ENCODE data around the gene CDH11. TPM values are rescaled to one million over a fixed set of nuclear protein-coding genes. Genes with fewer than 3 reads are reported as not detected.

CDH11 gene
- total and polyA plus RNA-seq, 2 of the 4 experiments (the other 2 are of a cell fraction) = 266 to 601 TPM

GRCh38 chr16:65124596-65124995 lies 2.7 kb upstream of the CDH11 start:
- Histone ChIP-seq H3K4me3 (ENCODE audit: insufficient read depth, low read depth, low read length) (no peak overlapping the region), H2BK20ac (ENCODE audit: low read depth, low read length) (peak overlapping the region; percentile 54; the same call in 1 of the 2 replicates), H2BK15ac (ENCODE audit: low read depth, low read length) (peak overlapping the region; percentile 35; the same call in 1 of the 3 replicates), H3K4me1 (ENCODE audit: control insufficient read depth, insufficient read depth, low read length) (peaks cover 8% of the 10 kb centered on the region), H4K91ac (ENCODE audit: insufficient read depth, low read depth, low read length) (peak overlapping the region; percentile 77; the same call in 1 of the 2 replicates), H3K9me1 (ENCODE audit: insufficient read depth, low read length) (peaks cover 4% of the 10 kb centered on the region; the same call in 1 of the 2 replicates), H4K8ac (ENCODE audit: low read depth in 2 of 2, low read length in 2 of 2) (0 out of 4 replicates have a peak overlapping the region, but pooled peaks have one; percentile 4 to 86), H2BK120ac (ENCODE audit: low read depth, low read length) (no peak overlapping the region), H3K9ac (ENCODE audit: low read depth, low read length) (peak overlapping the region; percentile 91; the same call in 1 of the 2 replicates), H3K9me3 (ENCODE audit: control insufficient read depth, insufficient read depth, low read length) (no peaks in the 10 kb centered on the region), H3K27ac (ENCODE audit: insufficient read depth, low read length) (0 out of 2 replicates have a peak overlapping the region, but pooled peaks have one; percentile 87), H3K79me1 (ENCODE audit: low read depth in 1 of 2, low read length in 2 of 2) (peaks cover 10 to 23% of the 10 kb centered on the region in 2 experiments), H3K27me3 (ENCODE audit: control insufficient read depth, insufficient read depth, low read length) (no peaks in the 10 kb centered on the region), H3K4ac (ENCODE audit: low read depth, low read length) (no peak overlapping the region; the same call in 1 of the 2 replicates), H4K5ac (ENCODE audit: low read depth, low read length) (no peak overlapping the region), H3K56ac (ENCODE audit: extremely low read depth, insufficient read depth, low read length) (0 out of 2 replicates have a peak overlapping the region, but pooled peaks have one; percentile 68), H4K20me1 (ENCODE audit: insufficient read depth, low read length) (0 out of 2 replicates have a peak, but pooled peaks cover 9% of the 10 kb centered on the region), H2AFZ (replicated peaks; ENCODE audit: low read length, poor library complexity) (no peak overlapping the region), H3K18ac (ENCODE audit: low read depth, low read length) (peak overlapping the region; percentile 85; the same call in 1 of the 2 replicates), H2AK9ac (replicated peaks; ENCODE audit: low read depth, low read length, poor library complexity) (no peak overlapping the region), H3K4me2 (ENCODE audit: low read depth, low read length) (peak overlapping the region; percentile 84; the same call in 1 of the 2 replicates), H3K14ac (replicated peaks; ENCODE audit: low read depth, low read length) (0 out of 2 replicates have a peak overlapping the region, but pooled peaks have one; percentile 57), H2BK5ac (ENCODE audit: low read depth, low read length, poor library complexity, severe bottlenecking) (no peak overlapping the region), H3K36me3 (ENCODE audit: control insufficient read depth, insufficient read depth, low read length) (no peaks in the 10 kb centered on the region), H2AK5ac (ENCODE audit: low read depth, low read length) (peak overlapping the region; percentile 3; the same call in 1 of the 2 replicates), H3K23ac (ENCODE audit: low read depth, low read length) (peak overlapping the region; percentile 96; the same call in 1 of the 2 replicates)
- no peak for ATAC-seq (ENCODE audit: low read depth)
- BruUV-seq (replicated peaks) = no TSS peak
- in situ Hi-C loops (cut with MboI; ENCODE audit: low sequenced_read_pairs) (loop anchor here (5.0 to 25.0 kb wide), 4 partner anchors 687 to 1762 kb away; no protein-coding TSS in a partner anchor), dilution Hi-C loops (cut with HindIII; ENCODE audit: low sequenced_read_pairs, unreplicated experiment) (no loop called here), intact Hi-C loops (cut with micrococcal nuclease) (loop anchor here (5.0 to 10.0 kb wide), 9 partner anchors 188 to 1043 kb away; no protein-coding TSS in a partner anchor)
- DNase-seq = no peak
- POLR2A ChIA-PET (ENCODE audit: unreplicated experiment) = no interaction called here
- CTCF ChIA-PET = interaction anchor here (0.6 kb wide), 1 partner anchor 68 kb away, joined by 3 read pairs; no protein-coding TSS in a partner anchor
- no CpG with 5 or more reads among the region's 2 CpGs for WGBS, 2 experiments (ENCODE audit: extremely low coverage in 2 of 2, insufficient read length in 1 of 2)
- TF ChIP-seq FOS (IDR thresholded peaks at IDR 0.05; ENCODE audit: low read depth, low read length) (no peak), USF2 (IDR thresholded peaks at IDR 0.05; ENCODE audit: low read depth, low read length) (no peak), CHD1 (IDR thresholded peaks at IDR 0.05; ENCODE audit: low read depth, low read length) (no peak), BHLHE40 (IDR thresholded peaks at IDR 0.05; ENCODE audit: low read depth, low read length) (no peak), MXI1 (IDR thresholded peaks at IDR 0.05; ENCODE audit: borderline replicate concordance, low read depth, low read length) (no peak), ELK1 (IDR thresholded peaks at IDR 0.05; ENCODE audit: borderline replicate concordance, low read depth, low read length) (no peak), RCOR1 (IDR thresholded peaks at IDR 0.05; ENCODE audit: insufficient replicate concordance, low read length) (no peak), MAFK (IDR thresholded peaks at IDR 0.05; ENCODE audit: low read depth, low read length) (no peak), RFX5 (IDR thresholded peaks at IDR 0.05; ENCODE audit: low read depth, low read length) (no peak), CEBPB (IDR thresholded peaks at IDR 0.05; ENCODE audit: low read depth, low read length) (no peak), POLR2A (IDR thresholded peaks at IDR 0.05; ENCODE audit: low read depth, low read length) (no peak), MAZ (IDR thresholded peaks at IDR 0.05; ENCODE audit: borderline replicate concordance, low read depth, low read length) (no peak), NFE2L2 (IDR thresholded peaks at IDR 0.05; ENCODE audit: low read depth, low read length) (no peak), RAD21 (IDR thresholded peaks at IDR 0.05; ENCODE audit: low read length) (no peak)
- TF ChIP-seq, protein P1, sequence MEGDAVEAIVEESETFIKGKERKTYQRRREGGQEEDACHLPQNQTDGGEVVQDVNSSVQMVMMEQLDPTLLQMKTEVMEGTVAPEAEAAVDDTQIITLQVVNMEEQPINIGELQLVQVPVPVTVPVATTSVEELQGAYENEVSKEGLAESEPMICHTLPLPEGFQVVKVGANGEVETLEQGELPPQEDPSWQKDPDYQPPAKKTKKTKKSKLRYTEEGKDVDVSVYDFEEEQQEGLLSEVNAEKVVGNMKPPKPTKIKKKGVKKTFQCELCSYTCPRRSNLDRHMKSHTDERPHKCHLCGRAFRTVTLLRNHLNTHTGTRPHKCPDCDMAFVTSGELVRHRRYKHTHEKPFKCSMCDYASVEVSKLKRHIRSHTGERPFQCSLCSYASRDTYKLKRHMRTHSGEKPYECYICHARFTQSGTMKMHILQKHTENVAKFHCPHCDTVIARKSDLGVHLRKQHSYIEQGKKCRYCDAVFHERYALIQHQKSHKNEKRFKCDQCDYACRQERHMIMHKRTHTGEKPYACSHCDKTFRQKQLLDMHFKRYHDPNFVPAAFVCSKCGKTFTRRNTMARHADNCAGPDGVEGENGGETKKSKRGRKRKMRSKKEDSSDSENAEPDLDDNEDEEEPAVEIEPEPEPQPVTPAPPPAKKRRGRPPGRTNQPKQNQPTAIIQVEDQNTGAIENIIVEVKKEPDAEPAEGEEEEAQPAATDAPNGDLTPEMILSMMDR (conservative IDR thresholded peaks at IDR 0.05; ENCODE audit: low read depth, low read length) = no peak
